Measurements from ENCODE around the gene ULK2. TPM values are rescaled to one million over a fixed set of nuclear protein-coding genes. Genes with fewer than 3 reads are reported as not detected.

Gene ULK2
- total RNA-seq, 2 experiments from 2014 or later = 6.8 TPM; not detected in 1

- ChIA-PET POLR2A (interaction anchor here (1.0 kb wide), 1 partner anchor 256 kb away, joined by 3 read pairs; no protein-coding TSS in a partner anchor), CTCF (ENCODE audit: unreplicated experiment) (no interaction called here)
- H3K4me2 ChIP-seq (ENCODE audit: low read length) = no peak overlapping the region
- peaks cover 24% of the 10 kb centered on the region for H3K4me1 ChIP-seq (ENCODE audit: insufficient read depth, low read length, poor library complexity, severe bottlenecking)
- H3K4me3 ChIP-seq (ENCODE audit: low read depth, low read length, poor library complexity, severe bottlenecking) = no peak overlapping the region
- DNase-seq (ENCODE audit: low spot score) = no peak
- no peaks in the 10 kb centered on the region for H3K79me2 ChIP-seq (ENCODE audit: insufficient read depth, low read depth, low read length)
- no peaks in the 10 kb centered on the region for H3K36me3 ChIP-seq (ENCODE audit: insufficient read depth, low read length)
- no peaks in the 10 kb centered on the region for H3K9me2 ChIP-seq (ENCODE audit: insufficient read depth, low read length)
- intact Hi-C loops (cut with micrococcal nuclease; ENCODE audit: unreplicated experiment) = no loop called here
- H3K27ac ChIP-seq (ENCODE audit: low read depth, low read length, poor library complexity, severe bottlenecking) = no peak overlapping the region
- H2AFZ ChIP-seq (ENCODE audit: low read length) = no peak overlapping the region
- TF ChIP-seq CTCF (conservative IDR thresholded peaks at IDR 0.05; ENCODE audit: low read length) (no peak), EZH2phosphoT487 (IDR thresholded peaks at IDR 0.05; ENCODE audit: borderline replicate concordance, low read depth, low read length) (no peak)
- H4K20me1 ChIP-seq (ENCODE audit: insufficient read depth, low read length) = no peaks in the 10 kb centered on the region
- BruUV-seq (replicated peaks) = no TSS peak
- no peaks in the 10 kb centered on the region for H3K9me3 ChIP-seq (ENCODE audit: low read length)
Measured at GRCh38 chr17:19771971-19772630, 95.6 kb downstream of the ULK2 start.

DNA sequence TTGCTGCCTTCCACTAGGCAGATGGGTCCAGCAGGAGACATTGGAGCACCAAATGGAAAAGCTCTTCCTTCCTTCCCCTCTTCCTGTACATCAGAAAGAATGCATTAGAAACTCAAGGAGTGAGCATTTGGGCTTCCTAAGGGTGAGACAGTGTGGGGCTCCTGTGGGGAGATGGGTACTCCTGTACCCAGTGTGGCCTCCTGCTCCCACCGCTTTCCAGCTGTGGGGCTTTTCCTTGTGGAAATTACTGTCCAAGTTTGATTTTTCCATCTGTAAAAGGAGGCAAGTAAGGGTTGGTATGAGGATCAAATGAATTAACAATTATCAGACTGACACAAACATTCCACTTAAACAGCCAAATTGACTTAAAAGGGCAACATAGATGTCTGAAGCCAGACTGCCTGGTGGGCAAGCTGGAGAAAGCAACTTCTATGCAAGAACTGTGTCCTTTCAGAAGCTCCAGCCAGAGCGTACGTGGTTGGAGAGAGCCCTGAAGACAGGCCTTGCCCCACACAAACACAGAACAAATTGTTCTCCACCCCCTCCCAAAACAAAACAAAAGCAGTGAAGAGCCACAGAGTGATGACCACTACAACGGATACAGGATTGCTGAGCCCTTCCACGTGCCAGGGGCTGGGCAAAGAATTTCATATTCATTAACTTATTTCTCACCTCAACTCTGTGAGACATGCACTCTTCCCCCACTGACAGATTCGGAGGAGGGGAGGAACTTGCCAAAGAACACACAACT lies 96.6 kb downstream of the ULK2 start:
- no peak overlapping the region for H3K27ac ChIP-seq (ENCODE audit: low read depth, low read length, poor library complexity, severe bottlenecking)
- BruUV-seq (replicated peaks) = no TSS peak

More for the DNA sequence above, 96.6 kb downstream of the ULK2 start:
- H3K4me3 ChIP-seq (ENCODE audit: low read depth, low read length, poor library complexity, severe bottlenecking) = no peak overlapping the region
- intact Hi-C loops (cut with micrococcal nuclease; ENCODE audit: unreplicated experiment) = no loop called here
- ChIA-PET CTCF (ENCODE audit: unreplicated experiment) (no interaction called here), POLR2A (no interaction called here)
- H3K79me2 ChIP-seq (ENCODE audit: insufficient read depth, low read depth, low read length) = no peaks in the 10 kb centered on the region
- H2AFZ ChIP-seq (ENCODE audit: low read length) = no peak overlapping the region
- TF ChIP-seq EZH2phosphoT487 (IDR thresholded peaks at IDR 0.05; ENCODE audit: borderline replicate concordance, low read depth, low read length) = no peak
- TF ChIP-seq CTCF (conservative IDR thresholded peaks at IDR 0.05; ENCODE audit: low read length) = no peak
- DNase-seq (ENCODE audit: low spot score) = no peak
- H3K4me1 ChIP-seq (ENCODE audit: insufficient read depth, low read length, poor library complexity, severe bottlenecking) = peaks cover 30% of the 10 kb centered on the region
- H3K9me2 ChIP-seq (ENCODE audit: insufficient read depth, low read length) = no peaks in the 10 kb centered on the region
- H3K4me2 ChIP-seq (ENCODE audit: low read length) = no peak overlapping the region
- no peaks in the 10 kb centered on the region for H4K20me1 ChIP-seq (ENCODE audit: insufficient read depth, low read length)
- no peaks in the 10 kb centered on the region for H3K9me3 ChIP-seq (ENCODE audit: low read length)
- H3K36me3 ChIP-seq (ENCODE audit: insufficient read depth, low read length) = no peaks in the 10 kb centered on the region

Measured in OCI-LY7 (cell line).